Activated naive CD4-positive, alpha-beta T cell treated with anti-CD3 and anti-CD28 coated beads, Interleukin-2, amount 50 U/mL, for 24 hours (primary cell): ENCODE data around the gene CS.
A peak's percentile ranks its signal among the peaks of the same experiment; 100 is the strongest.
"Not testable (repeated sequence)": the region's sequence is repeated elsewhere in the genome, so short reads cannot be mapped to it uniquely, and the experiment has no call there.

Source experiments
- H3K27ac Mint-ChIP-seq: one replicate; pipeline ENCODE4 v1.8.0; 2021; ENCODE audit warnings: mild to moderate bottlenecking, mixed read lengths
- H3K27me3 Mint-ChIP-seq: one replicate; pipeline ENCODE4 v1.8.0; 2021; ENCODE audit warnings: mixed read lengths
- H3K36me3 Mint-ChIP-seq: one replicate; pipeline ENCODE4 v1.8.0; 2021; ENCODE audit warnings: mixed read lengths
- H3K4me1 Mint-ChIP-seq: one replicate; pipeline ENCODE4 v1.8.0; 2021; ENCODE audit warnings: mixed read lengths
- H3K4me3 Mint-ChIP-seq: one replicate; pipeline ENCODE4 v1.8.0; 2021; ENCODE audit warnings: mild to moderate bottlenecking, mixed read lengths
- H3K9me3 Mint-ChIP-seq: one replicate; pipeline ENCODE4 v1.8.0; 2021; ENCODE audit warnings: mixed read lengths

CS gene

GRCh38 chr12:56332512-56333196 lies 32.5 kb upstream of the CS start:
- Mint-ChIP-seq H3K9me3 (no peaks in the 10 kb centered on the region), H3K36me3 (peaks cover 7% of the 10 kb centered on the region), H3K27ac (peak overlapping the region; percentile 100)

GRCh38 chr12:56330936-56331490 lies 30.9 kb upstream of the CS start:
- Mint-ChIP-seq H3K27ac (peak overlapping the region; percentile 2), H3K27me3 (no peaks in the 10 kb centered on the region), H3K9me3 (no peaks in the 10 kb centered on the region), H3K4me3 (no peak overlapping the region), H3K4me1 (peaks cover 19% of the 10 kb centered on the region), H3K36me3 (peaks cover 9% of the 10 kb centered on the region)

More at GRCh38 chr12:56332512-56333196, 32.5 kb upstream of the CS start:
- no peaks in the 10 kb centered on the region for H3K27me3 Mint-ChIP-seq
- peaks cover 32% of the 10 kb centered on the region for H3K4me1 Mint-ChIP-seq
- H3K4me3 Mint-ChIP-seq, result peak overlapping the region; percentile 97

- H3K4me1 Mint-ChIP-seq, result peaks cover 5% of the 10 kb centered on the region
These were observed 26.4 kb upstream of the CS start for GRCh38 chr12:56326533-56326932.

GRCh38 chr12:56326126-56326525 lies 26.0 kb upstream of the CS start:
- no peaks in the 10 kb centered on the region for H3K9me3 Mint-ChIP-seq
- H3K27ac Mint-ChIP-seq, result no peak overlapping the region
- H3K4me3 Mint-ChIP-seq, result no peak overlapping the region
- peaks cover 1% of the 10 kb centered on the region for H3K4me1 Mint-ChIP-seq
- H3K27me3 Mint-ChIP-seq, result no peaks in the 10 kb centered on the region
- H3K36me3 Mint-ChIP-seq, result peaks cover 13% of the 10 kb centered on the region

More at GRCh38 chr12:56326533-56326932, 26.4 kb upstream of the CS start:
- no peaks in the 10 kb centered on the region for H3K9me3 Mint-ChIP-seq
- H3K36me3 Mint-ChIP-seq, result peaks cover 15% of the 10 kb centered on the region
- H3K27ac Mint-ChIP-seq, result no peak overlapping the region
- no peaks in the 10 kb centered on the region for H3K27me3 Mint-ChIP-seq
- no peak overlapping the region for H3K4me3 Mint-ChIP-seq

- Mint-ChIP-seq H3K9me3 (no peaks in the 10 kb centered on the region), H3K36me3 (peaks cover 16% of the 10 kb centered on the region), H3K27me3 (no peaks in the 10 kb centered on the region), H3K4me1 (no peaks in the 10 kb centered on the region), H3K4me3 (no peak overlapping the region), H3K27ac (no peak overlapping the region)
These were observed 24.1 kb upstream of the CS start for GRCh38 chr12:56324206-56324605.

- not testable (repeated sequence) for H3K27ac Mint-ChIP-seq, H3K27me3 Mint-ChIP-seq, H3K36me3 Mint-ChIP-seq
These were observed 21.5 kb upstream of the CS start for GRCh38 chr12:56321610-56322009.

GRCh38 chr12:56321027-56321426 lies 20.9 kb upstream of the CS start:
- H3K27ac Mint-ChIP-seq, result no peak overlapping the region
- H3K36me3 Mint-ChIP-seq, result peaks cover 10% of the 10 kb centered on the region
- no peaks in the 10 kb centered on the region for H3K27me3 Mint-ChIP-seq
- H3K4me3 Mint-ChIP-seq, result no peak overlapping the region
- no peaks in the 10 kb centered on the region for H3K9me3 Mint-ChIP-seq
- no peaks in the 10 kb centered on the region for H3K4me1 Mint-ChIP-seq

More at GRCh38 chr12:56321610-56322009, 21.5 kb upstream of the CS start:
- H3K4me1 Mint-ChIP-seq, H3K9me3 Mint-ChIP-seq, H3K4me3 Mint-ChIP-seq: not testable (repeated sequence)

GRCh38 chr12:56317675-56318074 lies 17.5 kb upstream of the CS start:
- no peak overlapping the region for H3K4me3 Mint-ChIP-seq
- H3K27ac Mint-ChIP-seq, result no peak overlapping the region
- no peaks in the 10 kb centered on the region for H3K9me3 Mint-ChIP-seq
- peaks cover 12% of the 10 kb centered on the region for H3K4me1 Mint-ChIP-seq
- H3K36me3 Mint-ChIP-seq, result peaks cover 4% of the 10 kb centered on the region
- no peaks in the 10 kb centered on the region for H3K27me3 Mint-ChIP-seq

- H3K9me3 Mint-ChIP-seq, result no peaks in the 10 kb centered on the region
- H3K4me1 Mint-ChIP-seq, result peaks cover 12% of the 10 kb centered on the region
- H3K27me3 Mint-ChIP-seq, result no peaks in the 10 kb centered on the region
- H3K4me3 Mint-ChIP-seq, result peak within 1 kb of the TSS; percentile 98
- H3K27ac Mint-ChIP-seq, result peak within 1 kb of the TSS; percentile 97
- peaks cover 4% of the 10 kb centered on the region for H3K36me3 Mint-ChIP-seq
These were observed 15.7 kb upstream of the CS start, which contains the start of gene CNPY2 for GRCh38 chr12:56315622-56316473. CNPY2 (minus strand) TSS chr12:56315988; CDS start chr12:56315217, 771 bp downstream.

GRCh38 chr12:56315249-56315621 lies 15.1 kb upstream of the CS start:
- Mint-ChIP-seq H3K9me3 (no peaks in the 10 kb centered on the region), H3K4me1 (peaks cover 12% of the 10 kb centered on the region), H3K4me3 (peak overlapping the region; percentile 98), H3K27ac (peak overlapping the region; percentile 97), H3K27me3 (no peaks in the 10 kb centered on the region), H3K36me3 (peaks cover 4% of the 10 kb centered on the region)

GRCh38 chr12:56311003-56311402 lies 10.9 kb upstream of the CS start:
- no peaks in the 10 kb centered on the region for H3K27me3 Mint-ChIP-seq
- no peak overlapping the region for H3K27ac Mint-ChIP-seq
- peaks cover 12% of the 10 kb centered on the region for H3K4me1 Mint-ChIP-seq
- no peak overlapping the region for H3K4me3 Mint-ChIP-seq
- peaks cover 2% of the 10 kb centered on the region for H3K36me3 Mint-ChIP-seq
- H3K9me3 Mint-ChIP-seq, result no peaks in the 10 kb centered on the region

- H3K27me3 Mint-ChIP-seq, result no peaks in the 10 kb centered on the region
- H3K9me3 Mint-ChIP-seq, result no peaks in the 10 kb centered on the region
- H3K27ac Mint-ChIP-seq, result no peak overlapping the region
- peaks cover 6% of the 10 kb centered on the region for H3K36me3 Mint-ChIP-seq
- no peak overlapping the region for H3K4me3 Mint-ChIP-seq
- peaks cover 4% of the 10 kb centered on the region for H3K4me1 Mint-ChIP-seq
These were observed 8.6 kb upstream of the CS start for GRCh38 chr12:56308714-56309113.

- H3K4me1 Mint-ChIP-seq, result peaks cover 5% of the 10 kb centered on the region
- H3K36me3 Mint-ChIP-seq, result peaks cover 6% of the 10 kb centered on the region
- H3K4me3 Mint-ChIP-seq, result no peak overlapping the region
- H3K9me3 Mint-ChIP-seq, result no peaks in the 10 kb centered on the region
- no peaks in the 10 kb centered on the region for H3K27me3 Mint-ChIP-seq
- H3K27ac Mint-ChIP-seq, result no peak overlapping the region
These were observed 7.3 kb upstream of the CS start for GRCh38 chr12:56307221-56307965.

- no peaks in the 10 kb centered on the region for H3K9me3 Mint-ChIP-seq
- no peaks in the 10 kb centered on the region for H3K27me3 Mint-ChIP-seq
- H3K4me1 Mint-ChIP-seq, result peaks cover 25% of the 10 kb centered on the region
- H3K27ac Mint-ChIP-seq, result no peak overlapping the region
- H3K4me3 Mint-ChIP-seq, result no peak overlapping the region
- peaks cover 6% of the 10 kb centered on the region for H3K36me3 Mint-ChIP-seq
These were observed 4.9 kb upstream of the CS start for GRCh38 chr12:56304872-56305590.

- Mint-ChIP-seq H3K9me3 (no peaks in the 10 kb centered on the region), H3K4me3 (no peak overlapping the region), H3K36me3 (peaks cover 4% of the 10 kb centered on the region), H3K4me1 (peaks cover 25% of the 10 kb centered on the region), H3K27me3 (no peaks in the 10 kb centered on the region), H3K27ac (no peak overlapping the region)
These were observed 4.1 kb upstream of the CS start for GRCh38 chr12:56304276-56304675.
